ENCODE data around the gene MEGF11.
A peak's percentile ranks its signal among the peaks of the same experiment; 100 is the strongest.
"Not testable (repeated sequence)": the region's sequence is repeated elsewhere in the genome, so short reads cannot be mapped to it uniquely, and the experiment has no call there.

The MEGF11 gene

GRCh38 chr15:65901836-65902235 is 351.7 kb downstream of the MEGF11 start:
- H3K9me3 Mint-ChIP-seq, result no peaks in the 10 kb centered on the region
- DNase-seq (no peak), ATAC-seq (no peak)
- H3K4me3 Mint-ChIP-seq, result no peak overlapping the region
- peak overlapping the region in 1 of 2 donors; percentile 80 for H3K27ac Mint-ChIP-seq
- no peaks in the 10 kb centered on the region for H3K27me3 Mint-ChIP-seq
- H3K4me1 Mint-ChIP-seq, result peaks cover 16% of the 10 kb centered on the region

DNA sequence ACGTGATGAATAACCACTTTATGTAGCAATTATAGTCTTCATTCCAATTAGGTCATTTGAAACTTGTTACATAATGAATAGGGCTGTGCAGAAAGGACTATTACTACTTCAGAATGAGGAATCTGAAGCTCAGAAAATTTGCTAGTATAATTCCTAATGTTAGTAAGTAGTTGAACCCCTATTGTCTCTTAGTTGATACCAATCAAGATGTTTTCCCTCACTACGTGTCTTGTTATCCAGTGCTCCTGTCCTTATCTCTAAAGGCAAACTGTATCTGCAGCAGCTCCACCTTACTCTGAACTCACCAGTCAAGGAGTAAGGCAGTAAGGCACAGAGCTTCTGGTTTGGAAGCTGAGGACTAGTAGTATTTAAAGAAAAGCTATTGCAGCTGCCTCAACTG is 352.2 kb downstream of the MEGF11 start:
- no peaks in the 10 kb centered on the region for H3K27me3 Mint-ChIP-seq
- DNase-seq, result no peak
- H3K4me1 Mint-ChIP-seq, result peaks cover 18% of the 10 kb centered on the region
- H3K4me3 Mint-ChIP-seq, result no peak overlapping the region
- no peak overlapping the region for H3K27ac Mint-ChIP-seq
- no peaks in the 10 kb centered on the region for H3K9me3 Mint-ChIP-seq
- ATAC-seq, result no peak

- no peak for DNase-seq
- no peaks in the 10 kb centered on the region for H3K27me3 Mint-ChIP-seq
- no peak overlapping the region for H3K27ac Mint-ChIP-seq
- no peak overlapping the region for H3K4me3 Mint-ChIP-seq
- no peak for ATAC-seq
- H3K4me1 Mint-ChIP-seq, result peaks cover 26% of the 10 kb centered on the region
- H3K9me3 Mint-ChIP-seq, result no peaks in the 10 kb centered on the region
These were observed 353.1 kb downstream of the MEGF11 start for GRCh38 chr15:65900488-65900887.

- H3K4me1 Mint-ChIP-seq, result peaks cover 30% of the 10 kb centered on the region
- no peaks in the 10 kb centered on the region for H3K9me3 Mint-ChIP-seq
- no peak overlapping the region for H3K4me3 Mint-ChIP-seq
- ATAC-seq, result no peak
- H3K27me3 Mint-ChIP-seq, result no peaks in the 10 kb centered on the region
- no peak for DNase-seq
- H3K27ac Mint-ChIP-seq, result no peak overlapping the region
These were observed 357.3 kb downstream of the MEGF11 start for GRCh38 chr15:65896236-65896635.

- no peak for DNase-seq
- Mint-ChIP-seq H3K4me1 (peaks cover 51% of the 10 kb centered on the region), H3K9me3 (no peaks in the 10 kb centered on the region), H3K4me3 (no peak overlapping the region), H3K27ac (no peak overlapping the region), H3K27me3 (no peaks in the 10 kb centered on the region)
- peak; percentile 43 for ATAC-seq
These were observed 360.5 kb downstream of the MEGF11 start for GRCh38 chr15:65893060-65893459.

DNA sequence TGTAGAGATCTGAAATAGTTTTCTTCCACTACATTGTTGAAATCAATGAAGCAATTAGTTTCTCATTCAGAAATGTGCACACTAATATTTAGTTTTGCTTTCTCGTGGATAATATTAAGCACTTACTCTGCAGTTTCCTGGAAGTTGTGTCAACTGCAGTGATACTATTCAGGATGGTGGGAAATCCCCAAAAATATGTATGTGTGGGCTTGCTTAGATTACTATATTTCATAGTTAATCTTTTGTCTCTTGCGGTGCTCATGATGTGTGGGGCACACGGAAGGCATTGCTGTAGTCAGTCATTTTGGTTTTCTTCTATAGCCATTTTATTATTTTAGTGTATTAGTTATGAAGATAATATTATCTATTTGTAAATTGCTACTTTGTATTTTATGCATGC is 364.6 kb downstream of the MEGF11 start:
- DNase-seq (peak in 1 of 2 donors; percentile 44), ATAC-seq (peak; percentile 89)
- Mint-ChIP-seq H3K9me3 (no peaks in the 10 kb centered on the region), H3K27me3 (no peaks in the 10 kb centered on the region), H3K27ac (peak overlapping the region in 1 of 2 donors; percentile 7), H3K4me3 (peak overlapping the region; percentile 21 to 49), H3K4me1 (peaks cover 77% of the 10 kb centered on the region)

- Mint-ChIP-seq H3K27me3 (no peaks in the 10 kb centered on the region), H3K27ac (peak overlapping the region; percentile 90 to 95), H3K9me3 (no peaks in the 10 kb centered on the region), H3K4me1 (peaks cover 85% of the 10 kb centered on the region), H3K4me3 (peak overlapping the region; percentile 58 to 69)
- peak; percentile 52 to 64 for DNase-seq
- peak; percentile 94 for ATAC-seq
These were observed 366.0 kb downstream of the MEGF11 start for GRCh38 chr15:65887565-65887964.

DNA sequence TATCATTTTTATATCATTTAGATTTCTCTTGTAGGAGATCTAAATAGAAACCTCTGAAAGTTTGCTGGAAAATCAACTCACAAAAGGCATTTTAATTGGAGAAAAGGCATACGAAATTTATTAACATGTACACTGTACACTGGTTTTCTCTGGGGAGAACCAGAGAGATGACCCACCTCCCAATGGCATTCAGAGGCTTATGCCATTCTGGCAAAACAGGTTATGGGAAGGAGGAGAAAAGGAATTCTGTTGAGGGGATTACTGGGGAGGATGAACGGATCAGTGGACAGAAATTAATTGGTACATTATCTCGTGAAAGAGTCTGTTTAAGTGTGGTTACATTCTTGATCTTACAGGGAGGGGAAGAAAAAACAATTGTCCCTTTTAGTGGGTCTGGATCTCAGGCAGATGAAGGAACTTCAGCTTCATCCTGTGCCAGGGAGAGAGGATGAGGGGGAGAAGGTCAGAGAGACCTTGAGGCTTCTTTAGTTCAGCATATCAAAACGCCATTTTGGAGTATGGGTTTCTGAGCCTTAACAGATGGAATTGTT is 367.8 kb downstream of the MEGF11 start:
- H3K27ac Mint-ChIP-seq, result peak overlapping the region in 1 of 2 donors; percentile 34

DNA sequence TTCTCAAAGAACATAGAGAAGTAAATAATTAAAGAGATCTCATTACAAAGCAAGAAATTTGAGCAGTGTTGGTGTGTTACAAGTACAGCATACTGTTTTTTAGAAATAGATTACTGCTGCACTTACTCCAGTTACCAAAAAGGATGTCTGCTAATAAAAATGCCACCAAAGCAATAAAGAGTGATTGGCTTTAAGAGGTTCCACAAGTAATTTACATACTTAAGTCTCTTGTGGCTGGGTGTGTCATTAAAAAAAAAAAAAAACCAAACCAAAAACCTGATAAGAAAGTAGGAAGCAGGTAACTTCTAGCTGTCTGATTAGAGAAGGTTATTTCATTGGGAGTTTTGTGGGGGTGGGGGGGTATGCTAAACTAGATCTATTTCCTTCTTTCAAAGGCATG is 369.0 kb downstream of the MEGF11 start:
- ATAC-seq (no peak), DNase-seq (no peak)
- peaks cover 81% of the 10 kb centered on the region for H3K4me1 Mint-ChIP-seq

More for the DNA sequence above, 367.8 kb downstream of the MEGF11 start:
- no peaks in the 10 kb centered on the region for H3K27me3 Mint-ChIP-seq
- no peaks in the 10 kb centered on the region for H3K9me3 Mint-ChIP-seq
- no peak for ATAC-seq
- H3K4me3 Mint-ChIP-seq, result no peak overlapping the region
- no peak for DNase-seq
- H3K4me1 Mint-ChIP-seq, result peaks cover 83% of the 10 kb centered on the region

DNA sequence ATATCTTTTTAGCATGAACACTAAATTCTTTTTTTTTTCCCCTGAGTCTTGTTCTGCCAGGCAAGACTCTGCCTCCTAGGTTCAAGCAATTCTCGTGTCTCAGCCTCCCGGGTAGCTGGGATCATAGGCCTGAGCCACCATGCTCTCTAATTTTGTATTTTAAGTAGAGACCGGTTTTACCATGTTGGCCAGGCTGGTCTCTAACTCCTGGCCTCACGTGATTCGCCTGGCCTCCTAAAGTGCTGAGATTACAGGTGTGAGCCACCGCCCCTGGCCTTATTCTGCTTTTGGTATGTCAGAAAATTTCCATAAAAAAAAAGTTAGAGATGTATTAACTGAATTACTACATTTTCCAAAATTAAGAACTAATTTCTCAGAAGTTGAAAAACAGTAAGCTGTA is 370.0 kb downstream of the MEGF11 start:
- DNase-seq (no peak), ATAC-seq (no peak)
- Mint-ChIP-seq H3K4me1 (peaks cover 72% of the 10 kb centered on the region), H3K27me3 (no peaks in the 10 kb centered on the region), H3K9me3 (no peaks in the 10 kb centered on the region), H3K4me3 (no peak overlapping the region), H3K27ac (peak overlapping the region in 1 of 2 donors; percentile 61)

More for the DNA sequence above, 369.0 kb downstream of the MEGF11 start:
- Mint-ChIP-seq H3K27ac (peak overlapping the region in 1 of 2 donors; percentile 42), H3K27me3 (no peaks in the 10 kb centered on the region), H3K4me3 (no peak overlapping the region), H3K9me3 (no peaks in the 10 kb centered on the region)

GRCh38 chr15:65881766-65882434 is 371.6 kb downstream of the MEGF11 start:
- no peaks in the 10 kb centered on the region for H3K27me3 Mint-ChIP-seq
- peak overlapping the region in 1 of 2 donors; percentile 30 for H3K27ac Mint-ChIP-seq
- peak overlapping the region; percentile 33 to 56 for H3K4me3 Mint-ChIP-seq
- H3K4me1 Mint-ChIP-seq, result peaks cover 55% of the 10 kb centered on the region
- H3K9me3 Mint-ChIP-seq, result no peaks in the 10 kb centered on the region
- peak; percentile 28 for ATAC-seq
- no peak for DNase-seq

DNA sequence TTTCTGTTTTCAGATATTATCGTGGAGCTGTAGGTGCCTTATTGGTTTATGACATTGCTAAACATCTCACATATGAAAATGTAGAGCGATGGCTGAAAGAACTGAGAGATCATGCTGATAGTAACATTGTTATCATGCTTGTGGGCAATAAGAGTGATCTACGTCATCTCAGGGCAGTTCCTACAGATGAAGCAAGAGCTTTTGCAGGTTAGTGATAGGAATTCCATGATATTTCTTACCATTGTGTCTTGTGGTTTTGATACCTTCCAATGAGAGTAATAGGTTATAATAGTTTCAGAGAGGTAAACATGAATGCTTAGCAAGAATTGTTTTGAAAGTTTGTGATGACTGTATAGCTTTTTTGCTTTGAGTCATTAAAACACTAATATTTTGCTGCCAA is 375.8 kb downstream of the MEGF11 start:
- H3K4me3 Mint-ChIP-seq, result no peak overlapping the region
- no peaks in the 10 kb centered on the region for H3K9me3 Mint-ChIP-seq
- no peak for DNase-seq
- H3K27me3 Mint-ChIP-seq, result no peaks in the 10 kb centered on the region
- peaks cover 27% of the 10 kb centered on the region for H3K4me1 Mint-ChIP-seq
- no peak overlapping the region for H3K27ac Mint-ChIP-seq
- peak; percentile 55 for ATAC-seq

- Mint-ChIP-seq H3K27me3 (no peaks in the 10 kb centered on the region), H3K4me1 (peaks cover 26% of the 10 kb centered on the region), H3K9me3 (no peaks in the 10 kb centered on the region), H3K4me3 (no peak overlapping the region), H3K27ac (no peak overlapping the region)
- ATAC-seq, result no peak
- DNase-seq, result no peak
These were observed 378.1 kb downstream of the MEGF11 start for GRCh38 chr15:65875458-65875857.

DNA sequence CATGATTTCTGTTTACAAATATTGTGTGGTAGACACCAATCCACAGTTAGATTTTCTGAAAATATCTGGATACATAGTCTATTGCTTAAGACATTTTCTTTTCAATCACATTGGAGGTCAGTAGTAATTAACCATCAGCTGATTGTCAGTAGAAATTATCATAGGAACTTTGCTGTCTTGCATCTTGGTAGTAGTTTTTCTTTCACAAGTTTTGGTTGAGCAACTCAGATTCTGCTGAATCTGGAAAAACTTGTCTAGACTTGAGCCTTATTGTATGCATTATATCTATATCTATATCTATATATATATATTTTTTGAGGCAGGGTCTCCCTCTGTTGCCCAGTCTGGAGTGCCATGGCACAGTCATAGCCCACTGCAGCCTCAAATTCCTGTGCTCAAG is 380.3 kb downstream of the MEGF11 start:
- DNase-seq (no peak), ATAC-seq (no peak)
- no peaks in the 10 kb centered on the region for H3K9me3 Mint-ChIP-seq
- peaks cover 39% of the 10 kb centered on the region for H3K4me1 Mint-ChIP-seq
- no peak overlapping the region for H3K27ac Mint-ChIP-seq
- H3K4me3 Mint-ChIP-seq, result no peak overlapping the region
- no peaks in the 10 kb centered on the region for H3K27me3 Mint-ChIP-seq

DNA sequence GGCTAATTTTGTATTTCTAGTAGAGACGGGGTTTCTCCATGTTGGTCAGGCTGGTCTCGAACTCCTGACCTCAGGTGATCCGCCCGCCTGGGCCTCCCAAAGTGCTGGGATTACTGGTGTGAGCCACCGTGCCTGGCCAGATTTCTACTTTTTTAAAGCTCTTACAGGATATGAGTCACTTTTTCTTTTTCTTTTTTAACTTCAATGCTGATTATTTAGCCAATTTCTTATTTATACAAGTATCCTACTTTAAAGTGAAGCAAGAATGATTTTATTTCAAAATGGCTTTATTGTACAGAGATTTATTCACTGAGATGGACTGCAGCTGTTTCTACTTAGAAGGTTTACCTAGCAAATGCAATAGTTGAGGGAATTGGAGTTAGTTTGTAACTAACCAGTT is 381.0 kb downstream of the MEGF11 start:
- H3K4me1 Mint-ChIP-seq, result peaks cover 40% of the 10 kb centered on the region
- not testable (repeated sequence) for H3K27me3 Mint-ChIP-seq, H3K4me3 Mint-ChIP-seq

GRCh38 chr15:65871886-65872285 is 381.7 kb downstream of the MEGF11 start:
- H3K4me3 Mint-ChIP-seq, result peak overlapping the region in 1 of 2 donors; percentile 15
- not testable (repeated sequence) for DNase-seq, H3K27me3 Mint-ChIP-seq, H3K27ac Mint-ChIP-seq, H3K9me3 Mint-ChIP-seq, ATAC-seq
- peaks cover 40% of the 10 kb centered on the region for H3K4me1 Mint-ChIP-seq

More for the DNA sequence above, 381.0 kb downstream of the MEGF11 start:
- not testable (repeated sequence) for DNase-seq, ATAC-seq, H3K27ac Mint-ChIP-seq, H3K9me3 Mint-ChIP-seq

Data from stimulated activated naive CD8-positive, alpha-beta T cell treated with anti-CD3 and anti-CD28 coated beads, Interleukin-15, amount 100 ng/mL, for 72 hours (primary cell).